ENCODE results near the gene PLEKHM3. TPM values are rescaled to one million over a fixed set of nuclear protein-coding genes. Genes with fewer than 3 reads are reported as not detected.

Gene PLEKHM3
- total RNA-seq, 6 donors from 2014 or later, result 16.4 to 56.3 (median 28.6) TPM

GRCh38 chr2:207869784-207870778 lies 155.2 kb downstream of the PLEKHM3 start:
- DNase-seq (peak in 1 of 2 donors; percentile 78), ATAC-seq (ENCODE audit: low FRiP score in 2 of 2) (peak; percentile 60 to 70)
- 50 to 70% methylated on average over 7 of the region's 7 CpGs for WGBS, 2 donors
- H3K36me3 ChIP-seq, result no peaks in the 10 kb centered on the region
- TF ChIP-seq POLR2AphosphoS5 (IDR thresholded peaks at IDR 0.05), result peak; percentile 41 to 43
- TF ChIP-seq EP300 (IDR thresholded peaks at IDR 0.05), result peak in 2 of 4 donors; percentile 67 to 98
- TF ChIP-seq CTCF (IDR thresholded peaks at IDR 0.05), result no peak
- TF ChIP-seq POLR2A (IDR thresholded peaks at IDR 0.05), result no peak
- H3K4me3 ChIP-seq, result no peak overlapping the region
- no peaks in the 10 kb centered on the region for H3K27me3 ChIP-seq
- peaks cover 0 to 19% (median 6%) of the 10 kb centered on the region in 4 donors for H3K4me1 ChIP-seq
- H3K27ac ChIP-seq, result peak overlapping the region; percentile 17 to 63 (median 26)
- no peaks in the 10 kb centered on the region for H3K9me3 ChIP-seq

GRCh38 chr2:207868855-207869596 lies 156.3 kb downstream of the PLEKHM3 start:
- no peak overlapping the region for H3K4me3 ChIP-seq
- no peaks in the 10 kb centered on the region for H3K36me3 ChIP-seq
- no peak for ATAC-seq (ENCODE audit: low FRiP score in 2 of 2)
- H3K27ac ChIP-seq, result peak overlapping the region in 3 of 4 donors; percentile 17 to 63 (median 32)
- no peak for DNase-seq
- no peaks in the 10 kb centered on the region for H3K9me3 ChIP-seq
- WGBS, 2 donors, result 92 to 95% methylated on average over 5 of the region's 5 CpGs
- no peaks in the 10 kb centered on the region for H3K27me3 ChIP-seq
- peaks cover 0 to 19% (median 6%) of the 10 kb centered on the region in 4 donors for H3K4me1 ChIP-seq
- TF ChIP-seq EP300 (IDR thresholded peaks at IDR 0.05), result no peak
- TF ChIP-seq POLR2A (IDR thresholded peaks at IDR 0.05), result no peak
- no peak for TF ChIP-seq CTCF (IDR thresholded peaks at IDR 0.05)
- no peak for TF ChIP-seq POLR2AphosphoS5 (IDR thresholded peaks at IDR 0.05)

GRCh38 chr2:207867905-207868304 lies 157.4 kb downstream of the PLEKHM3 start:
- TF ChIP-seq POLR2A (IDR thresholded peaks at IDR 0.05) (no peak), CTCF (IDR thresholded peaks at IDR 0.05) (no peak), EP300 (IDR thresholded peaks at IDR 0.05) (no peak), POLR2AphosphoS5 (IDR thresholded peaks at IDR 0.05) (no peak)
- Histone ChIP-seq H3K9me3 (no peaks in the 10 kb centered on the region), H3K4me3 (no peak overlapping the region), H3K36me3 (no peaks in the 10 kb centered on the region), H3K4me1 (peaks cover 0 to 19% (median 6%) of the 10 kb centered on the region in 4 donors), H3K27me3 (no peaks in the 10 kb centered on the region), H3K27ac (no peak overlapping the region)
- DNase-seq (no peak), ATAC-seq (ENCODE audit: low FRiP score in 2 of 2) (no peak)
- 90 to 100% methylated on average over 1 of the region's 1 CpG for WGBS, 2 donors

GRCh38 chr2:207867056-207867455 lies 158.3 kb downstream of the PLEKHM3 start:
- no peaks in the 10 kb centered on the region for H3K36me3 ChIP-seq
- TF ChIP-seq POLR2AphosphoS5 (IDR thresholded peaks at IDR 0.05) (no peak), EP300 (IDR thresholded peaks at IDR 0.05) (no peak), POLR2A (IDR thresholded peaks at IDR 0.05) (no peak), CTCF (IDR thresholded peaks at IDR 0.05) (no peak)
- H3K27ac ChIP-seq, result no peak overlapping the region
- peaks cover 0 to 19% (median 6%) of the 10 kb centered on the region in 4 donors for H3K4me1 ChIP-seq
- 75 to 82% methylated on average over 3 of the region's 3 CpGs for WGBS, 2 donors
- no peak overlapping the region for H3K4me3 ChIP-seq
- no peaks in the 10 kb centered on the region for H3K9me3 ChIP-seq
- ATAC-seq (ENCODE audit: low FRiP score in 2 of 2) (no peak), DNase-seq (no peak)
- no peaks in the 10 kb centered on the region for H3K27me3 ChIP-seq
